HEK293 (cell line): ENCODE measurements around the gene HNRNPUL2.
A peak's percentile ranks its signal among the peaks of the same experiment; 100 is the strongest.

Experiments used
- AEBP2 ChIP-seq: fragments of 450-650 bp; formaldehyde crosslinking; IDR thresholded peaks from 2 replicates; pipeline ENCODE4 v1.5.1; 2016; ENCODE audit warnings: missing biosample characterization, missing genetic modification characterization, borderline replicate concordance
- GLIS1 ChIP-seq: fragments of 450-650 bp; formaldehyde crosslinking; IDR thresholded peaks from 2 replicates; pipeline ENCODE4 v1.5.1; 2016; ENCODE audit warnings: missing biosample characterization, missing genetic modification characterization
- IKZF3 ChIP-seq: fragments of 450-650 bp; IDR thresholded peaks from 2 replicates; pipeline ENCODE4 v1.5.0; 2018; ENCODE audit warnings: missing biosample characterization, mild to moderate bottlenecking, missing genetic modification characterization, moderate library complexity
- KLF16 ChIP-seq: fragments of 450-650 bp; formaldehyde crosslinking; IDR thresholded peaks from 2 replicates; pipeline ENCODE4 v1.5.1; 2017; ENCODE audit warnings: missing biosample characterization, missing genetic modification characterization
- KLF17 ChIP-seq: fragments of 450-650 bp; formaldehyde crosslinking; IDR thresholded peaks from 2 replicates; pipeline ENCODE4 v1.5.1; 2016; ENCODE audit warnings: missing biosample characterization, missing genetic modification characterization
- KLF9 ChIP-seq: fragments of 450-650 bp; formaldehyde crosslinking; IDR thresholded peaks from 2 replicates; pipeline ENCODE4 v1.5.1; 2016; ENCODE audit warnings: missing biosample characterization, missing genetic modification characterization, low read depth
- PATZ1 ChIP-seq: fragments of 450-650 bp; formaldehyde crosslinking; IDR thresholded peaks from 2 replicates; pipeline ENCODE4 v1.5.1; 2016; ENCODE audit warnings: missing biosample characterization, missing genetic modification characterization
- PBX3 ChIP-seq: sonication (generic); formaldehyde crosslinking; IDR thresholded peaks from 2 replicates; pipeline ENCODE4 v1.8.1; 2022; ENCODE audit warnings: mild to moderate bottlenecking, moderate library complexity, missing genetic modification reagents
- SALL2 ChIP-seq: fragments of 450-650 bp; formaldehyde crosslinking; IDR thresholded peaks from 2 replicates; pipeline ENCODE4 v1.5.0; 2017; ENCODE audit warnings: missing biosample characterization, mild to moderate bottlenecking, missing genetic modification characterization, borderline replicate concordance
- SETDB1 ChIP-seq: IDR thresholded peaks from one replicate; pipeline ENCODE4 v1.6.1; 2017; ENCODE audit warnings: mild to moderate bottlenecking, low read length, moderate library complexity, mixed read lengths; ENCODE audit not compliant: insufficient read length
- ZBTB17 ChIP-seq: fragments of 450-650 bp; formaldehyde crosslinking; IDR thresholded peaks from 2 replicates; pipeline ENCODE4 v1.5.1; 2016; ENCODE audit warnings: missing biosample characterization, missing genetic modification characterization
- ZBTB44 ChIP-seq: fragments of 450-650 bp; IDR thresholded peaks from 2 replicates; pipeline ENCODE4 v1.5.1; 2018; ENCODE audit warnings: missing biosample characterization, mild to moderate bottlenecking, missing genetic modification characterization
- ZBTB49 ChIP-seq: fragments of 450-650 bp; formaldehyde crosslinking; IDR thresholded peaks from 2 replicates; pipeline ENCODE4 v1.5.1; 2016; ENCODE audit warnings: missing biosample characterization, missing genetic modification characterization, low read depth
- ZBTB6 ChIP-seq: fragments of 450-650 bp; formaldehyde crosslinking; IDR thresholded peaks from 2 replicates; pipeline ENCODE4 v1.5.1; 2017; ENCODE audit warnings: missing biosample characterization, missing genetic modification characterization
- ZIC2 ChIP-seq: fragments of 450-650 bp; formaldehyde crosslinking; IDR thresholded peaks from 2 replicates; pipeline ENCODE4 v1.5.1; 2016; ENCODE audit warnings: missing biosample characterization, missing genetic modification characterization
- ZNF169 ChIP-seq: fragments of 450-650 bp; formaldehyde crosslinking; IDR thresholded peaks from 2 replicates; pipeline ENCODE4 v1.5.1; 2016; ENCODE audit warnings: missing biosample characterization, missing genetic modification characterization
- ZNF223 ChIP-seq: fragments of 450-650 bp; formaldehyde crosslinking; IDR thresholded peaks from 2 replicates; pipeline ENCODE4 v1.5.1; 2016; ENCODE audit warnings: missing biosample characterization, missing genetic modification characterization
- ZNF239 ChIP-seq: fragments of 450-650 bp; formaldehyde crosslinking; IDR thresholded peaks from 2 replicates; pipeline ENCODE4 v1.5.1; 2016; ENCODE audit warnings: missing biosample characterization, missing genetic modification characterization
- ZNF398 ChIP-seq: fragments of 450-650 bp; formaldehyde crosslinking; IDR thresholded peaks from 2 replicates; pipeline ENCODE4 v1.5.1; 2017; ENCODE audit warnings: missing biosample characterization, missing genetic modification characterization
- ZNF426 ChIP-seq: fragments of 450-650 bp; formaldehyde crosslinking; IDR thresholded peaks from 2 replicates; pipeline ENCODE4 v1.5.1; 2017; ENCODE audit warnings: missing biosample characterization, missing genetic modification characterization, mild to moderate bottlenecking, inconsistent platforms, moderate library complexity
- ZNF544 ChIP-seq: fragments of 450-650 bp; formaldehyde crosslinking; IDR thresholded peaks from 2 replicates; pipeline ENCODE4 v1.5.0; 2017; ENCODE audit warnings: missing biosample characterization, missing genetic modification characterization
- ZNF623 ChIP-seq: fragments of 450-650 bp; formaldehyde crosslinking; IDR thresholded peaks from 2 replicates; pipeline ENCODE4 v1.5.1; 2016; ENCODE audit warnings: missing biosample characterization, missing genetic modification characterization
- ZNF692 ChIP-seq: fragments of 450-650 bp; formaldehyde crosslinking; IDR thresholded peaks from 2 replicates; pipeline ENCODE4 v1.5.1; 2016; ENCODE audit warnings: missing biosample characterization, missing genetic modification characterization
- ZNF768 ChIP-seq: fragments of 450-650 bp; formaldehyde crosslinking; IDR thresholded peaks from 2 replicates; pipeline ENCODE4 v1.5.1; 2018; ENCODE audit warnings: missing biosample characterization, mild to moderate bottlenecking, missing genetic modification characterization
- ZNF777 ChIP-seq: fragments of 450-650 bp; formaldehyde crosslinking; IDR thresholded peaks from 2 replicates; pipeline ENCODE4 v1.5.1; 2017; ENCODE audit warnings: missing biosample characterization, missing genetic modification characterization, borderline replicate concordance

Gene HNRNPUL2

GRCh38 chr11:62707277-62707861 is 19.9 kb downstream of the HNRNPUL2 start, which contains the start of the genes BSCL2 and GNG3 (continued):
- TF ChIP-seq GLIS1 (tag by site-specific recombination) = peak; percentile 73; the same call in 1 of the 2 replicates
- TF ChIP-seq ZNF623 (tag by site-specific recombination) = no peak
- TF ChIP-seq PBX3 (CRISPR knock-in tag) = no peak
- no peak for TF ChIP-seq ZNF398 (tag by site-specific recombination)
- peak; percentile 83 for TF ChIP-seq ZBTB17 (tag by site-specific recombination)
- no peak for TF ChIP-seq SALL2 (tag by site-specific recombination)
- TF ChIP-seq PATZ1 (tag by site-specific recombination) = peak; percentile 68
- TF ChIP-seq KLF17 (tag by site-specific recombination) = 0 out of 2 replicates have a peak, but pooled peaks have one; percentile 48
- no peak for TF ChIP-seq AEBP2 (tag by site-specific recombination)
- no peak for TF ChIP-seq ZNF239 (tag by site-specific recombination)
- TF ChIP-seq ZNF426 (tag by site-specific recombination) = no peak
- no peak for TF ChIP-seq KLF16 (tag by site-specific recombination)
- no peak for TF ChIP-seq ZNF169 (tag by site-specific recombination)
- no peak for TF ChIP-seq SETDB1
- TF ChIP-seq ZNF544 (tag by site-specific recombination) = no peak
- TF ChIP-seq ZNF777 (tag by site-specific recombination) = no peak
- no peak for TF ChIP-seq ZNF768
- TF ChIP-seq ZNF223 (tag by site-specific recombination) = no peak
- TF ChIP-seq KLF9 (tag by site-specific recombination) = 0 out of 2 replicates have a peak, but pooled peaks have one; percentile 19
- no peak for TF ChIP-seq ZNF692
- no peak for TF ChIP-seq ZBTB49 (tag by site-specific recombination)
- TF ChIP-seq IKZF3 (tag by site-specific recombination) = no peak
- no peak for TF ChIP-seq ZBTB6
- TF ChIP-seq ZBTB44 (tag by site-specific recombination) = peak; percentile 77
- peak; percentile 34 for TF ChIP-seq ZIC2 (tag by site-specific recombination)
